Measurements from ENCODE around the gene PPP1R9A.

GRCh38 chr7:95199779-95200558, 292.6 kb downstream of the PPP1R9A start:
- TF ChIP-seq CTCF (IDR thresholded peaks at IDR 0.05), result peak; percentile 48 to 66 (median 62)
- TF ChIP-seq EP300 (IDR thresholded peaks at IDR 0.05), result no peak
- peak in 1 of 4 donors; percentile 8 for TF ChIP-seq POLR2AphosphoS5 (IDR thresholded peaks at IDR 0.05)
- no peak for TF ChIP-seq POLR2A (IDR thresholded peaks at IDR 0.05)

All from sigmoid colon (tissue), 4 donors.